ENCODE data around the gene FIS1. TPM values are rescaled to one million over a fixed set of nuclear protein-coding genes. Genes with fewer than 3 reads are reported as not detected.

FIS1 gene
- total RNA-seq, 4 donors from 2014 or later, result 143 to 289 (median 231) TPM

DNA sequence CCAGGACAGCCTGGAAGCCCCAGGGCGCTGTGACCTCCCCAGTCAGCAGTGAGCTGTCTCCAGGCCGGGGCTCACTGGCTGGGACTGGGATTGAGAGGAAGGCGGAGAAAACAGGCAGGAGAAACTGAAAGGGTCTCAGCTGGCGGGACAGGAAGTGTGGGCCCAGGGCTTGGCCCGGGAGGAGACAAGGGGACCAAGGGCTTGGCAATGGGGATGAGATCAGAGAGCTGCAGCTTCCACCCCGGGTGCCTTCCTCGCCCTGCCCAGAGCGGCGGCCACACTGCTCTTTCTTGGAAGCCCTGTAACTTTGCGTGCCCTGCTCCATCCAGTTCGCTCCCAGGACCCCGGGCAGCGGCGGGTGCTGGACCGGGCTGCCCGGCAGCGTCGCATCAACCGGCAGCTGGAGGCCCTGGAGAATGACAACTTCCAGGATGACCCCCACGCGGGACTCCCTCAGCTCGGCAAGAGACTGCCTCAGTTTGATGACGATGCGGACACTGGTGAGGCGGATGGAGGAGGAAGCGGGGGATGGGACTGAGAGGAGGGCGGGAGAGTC, 22.5 kb downstream of the FIS1 start:
- no peak for DNase-seq
- peaks cover 0 to 48% (median 0%) of the 10 kb centered on the region in 3 donors for H3K36me3 ChIP-seq
- H3K4me3 ChIP-seq, result no peak overlapping the region
- H3K27ac ChIP-seq, result no peak overlapping the region
- no peak for TF ChIP-seq POLR2A (IDR thresholded peaks at IDR 0.05)
- TF ChIP-seq, protein P1, sequence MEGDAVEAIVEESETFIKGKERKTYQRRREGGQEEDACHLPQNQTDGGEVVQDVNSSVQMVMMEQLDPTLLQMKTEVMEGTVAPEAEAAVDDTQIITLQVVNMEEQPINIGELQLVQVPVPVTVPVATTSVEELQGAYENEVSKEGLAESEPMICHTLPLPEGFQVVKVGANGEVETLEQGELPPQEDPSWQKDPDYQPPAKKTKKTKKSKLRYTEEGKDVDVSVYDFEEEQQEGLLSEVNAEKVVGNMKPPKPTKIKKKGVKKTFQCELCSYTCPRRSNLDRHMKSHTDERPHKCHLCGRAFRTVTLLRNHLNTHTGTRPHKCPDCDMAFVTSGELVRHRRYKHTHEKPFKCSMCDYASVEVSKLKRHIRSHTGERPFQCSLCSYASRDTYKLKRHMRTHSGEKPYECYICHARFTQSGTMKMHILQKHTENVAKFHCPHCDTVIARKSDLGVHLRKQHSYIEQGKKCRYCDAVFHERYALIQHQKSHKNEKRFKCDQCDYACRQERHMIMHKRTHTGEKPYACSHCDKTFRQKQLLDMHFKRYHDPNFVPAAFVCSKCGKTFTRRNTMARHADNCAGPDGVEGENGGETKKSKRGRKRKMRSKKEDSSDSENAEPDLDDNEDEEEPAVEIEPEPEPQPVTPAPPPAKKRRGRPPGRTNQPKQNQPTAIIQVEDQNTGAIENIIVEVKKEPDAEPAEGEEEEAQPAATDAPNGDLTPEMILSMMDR (IDR thresholded peaks at IDR 0.05), result no peak
- no peaks in the 10 kb centered on the region for H3K27me3 ChIP-seq
- H3K9me3 ChIP-seq, result no peaks in the 10 kb centered on the region
- H3K4me1 ChIP-seq, result peaks cover 0 to 23% (median 6%) of the 10 kb centered on the region in 4 donors

DNA sequence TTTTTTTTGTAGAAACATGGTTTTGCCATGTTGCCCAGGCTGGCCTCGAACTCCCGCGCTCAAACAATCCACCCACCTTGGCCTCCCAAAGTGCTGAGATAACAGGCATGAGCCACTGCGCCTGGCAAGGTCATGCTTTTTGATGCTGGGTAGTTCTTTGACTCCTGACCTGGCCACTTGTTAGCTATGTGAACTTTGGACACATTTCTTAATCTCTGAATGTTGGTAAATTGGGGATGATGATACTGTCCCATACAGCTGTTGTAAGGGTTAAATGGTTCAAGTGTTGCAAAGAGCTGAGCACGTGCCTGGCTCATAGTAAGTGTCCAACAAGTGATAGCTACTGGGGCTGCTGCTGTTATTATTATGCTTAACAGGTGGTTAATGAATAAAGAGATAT, 24.6 kb downstream of the FIS1 start:
- peaks cover 0 to 37% (median 12%) of the 10 kb centered on the region in 4 donors for H3K4me1 ChIP-seq
- DNase-seq, result no peak
- H3K27me3 ChIP-seq, result no peaks in the 10 kb centered on the region
- H3K27ac ChIP-seq, result peak overlapping the region in 1 of 4 donors; percentile 1
- TF ChIP-seq POLR2A (IDR thresholded peaks at IDR 0.05), result no peak
- H3K4me3 ChIP-seq, result no peak overlapping the region
- H3K9me3 ChIP-seq, result no peaks in the 10 kb centered on the region
- peaks cover 0 to 36% (median 0%) of the 10 kb centered on the region in 3 donors for H3K36me3 ChIP-seq

DNA sequence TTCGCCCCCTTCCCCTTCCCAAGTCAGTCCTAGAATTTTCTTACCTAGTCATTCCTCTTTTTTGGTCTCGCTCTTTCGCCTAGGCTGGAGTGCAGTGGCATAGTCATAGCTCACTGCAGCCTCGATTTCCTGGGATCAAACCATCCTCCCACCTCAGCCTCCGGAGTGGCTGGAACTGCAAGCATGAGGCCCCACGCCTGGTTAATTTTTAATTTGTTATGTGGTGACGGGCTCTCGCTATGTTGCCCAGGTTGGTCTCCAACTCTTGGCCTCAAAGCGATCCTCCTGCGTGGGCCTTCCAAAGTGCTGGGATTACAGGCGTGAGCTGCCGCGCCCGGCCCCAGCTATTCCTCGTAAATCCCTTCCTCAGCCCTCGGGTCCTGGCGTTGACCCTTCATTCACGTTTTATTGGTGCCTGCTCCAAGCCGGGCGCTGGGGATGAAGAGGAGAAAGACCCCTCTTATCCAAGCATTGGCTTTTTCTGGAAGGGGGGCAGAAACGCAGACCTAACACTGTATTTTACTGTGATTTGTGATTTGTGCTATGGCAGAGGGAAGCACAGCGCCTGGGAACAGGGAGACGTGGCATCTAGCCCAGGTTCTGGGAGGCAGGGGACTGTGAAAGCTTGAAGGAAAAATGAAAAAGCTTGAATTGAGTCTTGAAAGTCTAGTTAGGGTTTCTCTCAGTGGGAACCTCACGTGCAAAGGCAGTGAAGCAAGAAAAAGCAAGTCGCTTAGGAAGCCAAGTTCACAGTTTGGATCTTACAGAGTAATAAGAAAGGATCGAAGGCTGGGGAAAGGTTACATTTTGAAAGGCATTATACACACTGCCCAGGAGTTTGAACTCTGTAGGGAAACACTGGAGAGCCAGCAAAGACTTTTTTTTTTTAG, 26.4 kb downstream of the FIS1 start:
- H3K36me3 ChIP-seq, result peaks cover 0 to 34% (median 0%) of the 10 kb centered on the region in 3 donors
- H3K27me3 ChIP-seq, result no peaks in the 10 kb centered on the region
- peak overlapping the region; percentile 67 to 87 (median 81) for H3K4me3 ChIP-seq
- peak overlapping the region; percentile 87 to 96 (median 90) for H3K27ac ChIP-seq
- no peaks in the 10 kb centered on the region for H3K9me3 ChIP-seq
- H3K4me1 ChIP-seq, result peaks cover 0 to 37% (median 12%) of the 10 kb centered on the region in 4 donors
- TF ChIP-seq, protein P1 (IDR thresholded peaks at IDR 0.05), result no peak
- peak in 1 of 2 donors; percentile 76 for TF ChIP-seq POLR2A (IDR thresholded peaks at IDR 0.05)
- DNase-seq, result no peak

DNA sequence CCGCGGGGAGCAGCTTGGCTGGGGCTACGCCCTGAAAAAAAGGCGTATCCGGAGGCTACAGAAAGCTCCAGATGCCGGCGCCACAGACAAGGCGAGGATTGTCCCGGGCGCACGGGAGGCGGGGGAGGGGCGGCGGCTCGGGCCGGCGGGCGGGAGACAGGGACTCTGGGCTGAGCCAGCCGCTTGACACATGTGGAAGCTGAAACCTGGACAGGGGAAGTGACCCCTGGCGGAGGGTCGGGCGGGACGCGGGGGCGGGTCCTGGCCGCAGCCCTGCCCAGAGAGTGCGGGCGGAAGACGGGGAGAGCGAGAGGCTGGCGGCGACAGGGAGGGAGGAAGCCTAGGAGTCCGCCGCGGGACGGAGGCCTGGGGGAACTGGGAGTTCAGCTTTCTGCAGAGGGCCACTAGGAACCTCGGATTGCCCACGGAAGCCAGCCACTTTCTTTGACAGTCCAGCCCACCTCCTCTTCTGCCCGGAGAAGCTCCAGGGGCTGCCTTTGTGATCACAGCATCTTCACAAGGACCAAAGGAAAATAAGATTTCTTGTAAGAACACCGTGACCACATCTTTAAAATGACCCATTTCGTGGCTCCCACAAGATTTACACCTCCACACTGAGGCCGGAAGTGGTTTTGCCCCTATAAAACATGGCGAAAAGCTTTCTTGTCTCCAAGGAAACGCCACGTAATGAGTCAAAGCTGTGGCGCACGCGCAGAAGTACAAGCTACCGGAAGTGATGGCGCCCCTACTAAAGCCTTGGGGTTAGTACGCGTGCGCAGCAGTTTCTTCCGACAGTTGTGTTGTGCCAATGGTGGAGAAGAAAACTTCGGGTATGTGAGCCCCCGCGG, 27.3 kb downstream of the FIS1 start, which contains the start of the genes PLOD3 and ZNHIT1:
TSS of gene PLOD3 (minus strand) at position 194 of the 848 bp plus-strand sequence. CDS start 307 bp downstream, outside the sequence.
TSS of gene ZNHIT1 (plus strand) at position 778 of the 848 bp plus-strand sequence. CDS start at position 809, 31 bp downstream.
- Histone ChIP-seq H3K9me3 (no peaks in the 10 kb centered on the region), H3K4me3 (peak within 1 kb of the TSS; percentile 67 to 87 (median 81)), H3K27ac (peak within 1 kb of the TSS; percentile 87 to 96 (median 90)), H3K4me1 (peaks cover 0 to 37% (median 12%) of the 10 kb centered on the region in 4 donors), H3K36me3 (peaks cover 0 to 33% (median 0%) of the 10 kb centered on the region in 3 donors), H3K27me3 (no peaks in the 10 kb centered on the region)
- TF ChIP-seq, protein P1 (IDR thresholded peaks at IDR 0.05), result peak in 4 of 6 experiments; percentile 4 to 32 (median 26)
- TF ChIP-seq POLR2A (IDR thresholded peaks at IDR 0.05), result peak; percentile 6 to 74
- peak; percentile 96 to 99 (median 97) for DNase-seq

DNA sequence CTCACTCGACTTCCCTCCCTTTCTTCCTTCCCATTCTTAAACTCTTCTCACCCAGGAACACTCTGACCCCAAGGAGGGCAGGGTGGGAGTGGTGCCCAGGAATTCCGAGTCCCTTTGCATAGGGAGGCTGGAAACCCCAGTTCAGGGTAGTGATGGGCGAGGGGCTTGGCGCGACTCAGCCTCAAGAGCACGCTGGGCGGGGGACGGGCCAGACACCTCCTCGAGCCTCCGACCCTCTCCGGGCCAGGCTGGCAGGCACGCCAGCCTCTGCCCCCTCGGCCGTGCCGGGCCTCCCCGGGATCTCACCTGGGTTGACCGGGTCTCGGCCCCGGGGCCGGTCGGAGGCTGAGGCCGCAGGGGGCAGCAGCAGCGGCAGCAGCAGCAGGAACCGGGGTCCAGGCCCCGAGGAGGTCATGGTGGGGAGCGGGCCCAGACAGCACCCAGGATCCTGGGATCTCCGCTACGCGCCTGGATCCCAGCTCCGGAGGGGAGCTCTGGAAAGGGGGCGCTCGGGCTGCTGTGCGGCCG, 28.0 kb downstream of the FIS1 start:
- Histone ChIP-seq H3K4me3 (peak overlapping the region; percentile 67 to 87 (median 81)), H3K9me3 (no peaks in the 10 kb centered on the region), H3K27ac (peak overlapping the region; percentile 87 to 96 (median 90)), H3K36me3 (peaks cover 0 to 36% (median 0%) of the 10 kb centered on the region in 3 donors), H3K27me3 (no peaks in the 10 kb centered on the region), H3K4me1 (peaks cover 0 to 37% (median 12%) of the 10 kb centered on the region in 4 donors)
- TF ChIP-seq, protein P1 (IDR thresholded peaks at IDR 0.05), result peak in 1 of 6 experiments; percentile 3
- TF ChIP-seq POLR2A (IDR thresholded peaks at IDR 0.05), result no peak
- no peak for DNase-seq

All from Peyer's patch (tissue), 4 donors.